SH-SY5Y (cell line): ENCODE results near the gene RABL6.

Experiments used
- GATA2 ChIP-seq: IDR thresholded peaks from 2 replicates; pipeline ENCODE4 v1.6.1; 2011; ENCODE audit warnings: mild to moderate bottlenecking, low read depth, low read length
- GATA3 ChIP-seq: IDR thresholded peaks from 2 replicates; pipeline ENCODE4 v1.6.1; 2011; ENCODE audit warnings: low read depth, mild to moderate bottlenecking, low read length, moderate library complexity

RABL6 gene

GRCh38 chr9:136807281-136808074 is at the start of gene RABL6:
Gene RABL6 (plus strand): TSS chr9:136807948. CDS start chr9:136808197, 249 bp downstream.
- no peak for TF ChIP-seq GATA2
- no peak for TF ChIP-seq GATA3

- TF ChIP-seq GATA3 (no peak), GATA2 (no peak)
Measured at GRCh38 chr9:136759001-136759400, 48.7 kb upstream of the RABL6 start.

- no peak for TF ChIP-seq GATA2
- no peak for TF ChIP-seq GATA3
Measured at GRCh38 chr9:136759436-136760325, 48.1 kb upstream of the RABL6 start.

GRCh38 chr9:136760424-136760823 is 47.3 kb upstream of the RABL6 start:
- TF ChIP-seq GATA3, result no peak
- TF ChIP-seq GATA2, result no peak

GRCh38 chr9:136760834-136761544 is 46.8 kb upstream of the RABL6 start:
- TF ChIP-seq GATA2, result peak; percentile 45; the same call in 1 of the 2 replicates

GRCh38 chr9:136761545-136761981 is 46.2 kb upstream of the RABL6 start:
- no peak for TF ChIP-seq GATA2
- no peak for TF ChIP-seq GATA3

GRCh38 chr9:136762221-136762691 is 45.5 kb upstream of the RABL6 start:
- TF ChIP-seq GATA3 (no peak), GATA2 (no peak)

- TF ChIP-seq GATA2, result no peak
- no peak for TF ChIP-seq GATA3
Measured at GRCh38 chr9:136762915-136763648, 44.7 kb upstream of the RABL6 start.

- no peak for TF ChIP-seq GATA3
- no peak for TF ChIP-seq GATA2
Measured at GRCh38 chr9:136763649-136764035, 44.1 kb upstream of the RABL6 start.

- TF ChIP-seq GATA3 (no peak), GATA2 (no peak)
Measured at GRCh38 chr9:136764301-136764891, 43.4 kb upstream of the RABL6 start, which contains the start of gene LCN15. Gene LCN15 (minus strand): TSS chr9:136764518. CDS start chr9:136764488, 30 bp downstream.

GRCh38 chr9:136765041-136765440 is 42.7 kb upstream of the RABL6 start:
- TF ChIP-seq GATA3 (no peak), GATA2 (no peak)

GRCh38 chr9:136769710-136770191 is 38.0 kb upstream of the RABL6 start:
- TF ChIP-seq GATA2 (no peak), GATA3 (no peak)
